Activated B cell treated with CpG ODN at 0.5 μM for 24 hours (primary cell): Measurements from ENCODE around the gene CDH1. TPM values are rescaled to one million over a fixed set of nuclear protein-coding genes. Genes with fewer than 3 reads are reported as not detected.

Experiments used
- ATAC-seq: fragments of 200-7000 bp; cut with Tn5 transposase; one replicate; pipeline ENCODE4 v1.10.0; 2021; ENCODE audit warnings: low read depth, mild to moderate bottlenecking, moderate library complexity
- CTCF ChIA-PET: fragments of 350-600 bp; sonication (Branson Sonifier 250); formaldehyde crosslinking; loops from one replicate; lab custom pipeline; 2021; ENCODE audit warnings: antibody characterized with exemption; lab: Charles Lee
- POLR2A ChIA-PET: fragments of 350-600 bp; sonication (Branson Sonifier 250); formaldehyde crosslinking; loops from one replicate; lab custom pipeline; 2021; ENCODE audit warnings: antibody characterized with exemption; lab: Charles Lee
- DNase-seq: peaks from one replicate; pipeline ENCODE4 v3.0.0; 2022
- H3K27ac Mint-ChIP-seq: one replicate; pipeline ENCODE4 v1.8.0; 2020; ENCODE audit warnings: mixed read lengths
- H3K27me3 Mint-ChIP-seq: one replicate; pipeline ENCODE4 v1.8.0; 2021; ENCODE audit warnings: mixed read lengths
- H3K36me3 Mint-ChIP-seq: one replicate; pipeline ENCODE4 v1.8.0; 2021; ENCODE audit warnings: low read depth, mixed read lengths
- H3K4me1 Mint-ChIP-seq: one replicate; pipeline ENCODE4 v1.8.0; 2021; ENCODE audit warnings: mixed read lengths
- H3K4me3 Mint-ChIP-seq: one replicate; pipeline ENCODE4 v1.8.0; 2020; ENCODE audit warnings: mild to moderate bottlenecking, mixed read lengths
- H3K9me3 Mint-ChIP-seq: one replicate; pipeline ENCODE4 v1.8.0; 2020; ENCODE audit warnings: mixed read lengths
- CTCF ChIP-seq: fragments of 200-600 bp; IDR thresholded peaks from one replicate; pipeline ENCODE4 v1.8.0; 2022; ENCODE audit warnings: antibody characterized with exemption, mild to moderate bottlenecking
- intact Hi-C: fragments of 100-400 bp; cut with micrococcal nuclease; formaldehyde crosslinking; loops from one replicate; pipeline ENCODE4 v1.15.1; 2024
- total RNA-seq: library from RNA; stranded (reverse); gene quantifications from 2 replicates; pipeline ENCODE4 v1.2.3, GENCODE V29; 2022

Gene CDH1
- total RNA-seq, 1 donor from 2014 or later, result 8.2 TPM

DNA sequence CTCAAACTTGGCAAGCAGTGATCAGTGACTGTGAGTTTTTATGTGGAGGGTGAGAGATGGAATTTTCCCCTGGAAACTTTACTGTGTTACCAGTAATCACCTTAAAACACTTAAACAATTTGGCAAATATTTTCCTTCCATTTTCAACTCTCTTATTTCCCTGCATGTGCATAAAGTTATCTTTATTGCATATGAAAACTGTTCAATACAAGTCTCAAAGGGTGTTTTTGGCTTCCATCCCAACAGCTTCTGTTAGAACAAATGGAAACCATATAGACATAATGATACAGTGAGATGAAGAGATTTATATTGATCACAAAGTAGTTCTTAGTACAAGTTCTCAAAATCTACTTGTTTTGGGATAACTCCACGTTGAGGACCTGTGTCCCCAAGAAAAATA lies 69.9 kb downstream of the CDH1 start:
- no peaks in the 10 kb centered on the region for H3K9me3 Mint-ChIP-seq
- intact Hi-C loops, result no loop called here
- H3K4me1 Mint-ChIP-seq, result no peaks in the 10 kb centered on the region
- H3K36me3 Mint-ChIP-seq, result no peaks in the 10 kb centered on the region
- ChIA-PET CTCF (interaction anchor here (1.2 kb wide), 1 partner anchor 217 kb away, joined by 3 read pairs; no protein-coding TSS in a partner anchor), POLR2A (interaction anchor here (0.5 kb wide), 1 partner anchor 87 kb away, joined by 3 read pairs; no protein-coding TSS in a partner anchor)
- H3K27ac Mint-ChIP-seq, result no peak overlapping the region
- H3K27me3 Mint-ChIP-seq, result peaks cover 7% of the 10 kb centered on the region
- TF ChIP-seq CTCF, result no peak
- ATAC-seq, result no peak
- no peak for DNase-seq
- no peak overlapping the region for H3K4me3 Mint-ChIP-seq

GRCh38 chr16:68814516-68814915 lies 77.4 kb downstream of the CDH1 start:
- ATAC-seq (no peak), DNase-seq (no peak)
- Mint-ChIP-seq H3K9me3 (no peaks in the 10 kb centered on the region), H3K4me3 (no peak overlapping the region), H3K36me3 (no peaks in the 10 kb centered on the region), H3K27me3 (peaks cover 3% of the 10 kb centered on the region), H3K4me1 (no peaks in the 10 kb centered on the region), H3K27ac (no peak overlapping the region)
- ChIA-PET CTCF (no interaction called here), POLR2A (no interaction called here)
- no peak for TF ChIP-seq CTCF
- intact Hi-C loops, result no loop called here

GRCh38 chr16:68823401-68824135 lies 86.5 kb downstream of the CDH1 start:
- DNase-seq, result no peak
- Mint-ChIP-seq H3K27ac (no peak overlapping the region), H3K27me3 (peaks cover 6% of the 10 kb centered on the region), H3K36me3 (no peaks in the 10 kb centered on the region), H3K4me1 (no peaks in the 10 kb centered on the region), H3K9me3 (peaks cover 3% of the 10 kb centered on the region), H3K4me3 (no peak overlapping the region)
- intact Hi-C loops, result no loop called here
- ATAC-seq, result no peak
- CTCF ChIA-PET, result interaction anchor here (0.6 kb wide), 1 partner anchor 22 kb away, joined by 3 read pairs; no protein-coding TSS in a partner anchor
- POLR2A ChIA-PET, result interaction anchor here (0.6 to 0.7 kb wide), 2 partner anchors 20 to 127 kb away, joined by 3 to 4 read pairs; partner anchors contain the start of gene TANGO6
- no peak for TF ChIP-seq CTCF

- CTCF ChIA-PET, result no interaction called here
- POLR2A ChIA-PET, result interaction anchor here (0.6 kb wide), 1 partner anchor 1078 kb away, joined by 3 read pairs; no protein-coding TSS in a partner anchor
- ATAC-seq (no peak), DNase-seq (no peak)
- peaks cover 9% of the 10 kb centered on the region for H3K27me3 Mint-ChIP-seq
- H3K27ac Mint-ChIP-seq, result no peak overlapping the region
- H3K36me3 Mint-ChIP-seq, result no peaks in the 10 kb centered on the region
- intact Hi-C loops, result no loop called here
- peaks cover 3% of the 10 kb centered on the region for H3K9me3 Mint-ChIP-seq
- no peak for TF ChIP-seq CTCF
- H3K4me3 Mint-ChIP-seq, result no peak overlapping the region
- no peaks in the 10 kb centered on the region for H3K4me1 Mint-ChIP-seq
Measured at GRCh38 chr16:68825427-68825826, 88.3 kb downstream of the CDH1 start.

DNA sequence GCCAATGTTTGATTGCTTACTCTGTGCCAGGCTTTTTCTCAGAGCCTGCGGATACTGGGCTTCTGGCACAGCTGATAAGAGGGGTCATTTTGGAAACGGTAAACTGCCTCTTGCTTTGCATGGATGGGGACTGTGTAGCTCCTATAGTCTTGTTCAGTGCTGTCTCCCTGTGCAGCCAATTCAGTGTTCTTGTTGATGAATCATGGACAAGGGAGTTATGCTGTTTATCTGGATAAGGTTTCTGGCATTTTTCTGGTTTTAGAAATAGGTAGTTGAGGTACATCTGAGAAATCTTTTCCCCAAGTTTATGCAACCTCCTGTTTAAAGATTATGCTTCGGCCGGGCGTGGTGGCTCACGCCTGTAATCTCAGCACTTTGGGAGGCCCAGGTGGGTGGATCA lies 89.6 kb downstream of the CDH1 start:
- no peak overlapping the region for H3K4me3 Mint-ChIP-seq
- DNase-seq, result no peak
- intact Hi-C loops, result no loop called here
- TF ChIP-seq CTCF, result no peak
- peaks cover 9% of the 10 kb centered on the region for H3K27me3 Mint-ChIP-seq
- no peak for ATAC-seq
- no peak overlapping the region for H3K27ac Mint-ChIP-seq
- peaks cover 3% of the 10 kb centered on the region for H3K9me3 Mint-ChIP-seq
- POLR2A ChIA-PET, result no interaction called here
- no peaks in the 10 kb centered on the region for H3K36me3 Mint-ChIP-seq
- CTCF ChIA-PET, result no interaction called here
- H3K4me1 Mint-ChIP-seq, result no peaks in the 10 kb centered on the region
